HG02981 (cell line): ENCODE data around the gene AZIN2.
"Not testable (repeated sequence)": the region's sequence is repeated elsewhere in the genome, so short reads cannot be mapped to it uniquely, and the experiment has no call there.

Source experiments
- ATAC-seq: cut with Tn5 transposase; IDR thresholded peaks from one replicate; pipeline ENCODE4 v1.9.1; 2021; ENCODE audit warnings: mild to moderate bottlenecking, moderate library complexity; ENCODE audit not compliant: unreplicated experiment

AZIN2 gene

GRCh38 chr1:33126411-33127000 is 45.6 kb downstream of the AZIN2 start:
- no peak for ATAC-seq

DNA sequence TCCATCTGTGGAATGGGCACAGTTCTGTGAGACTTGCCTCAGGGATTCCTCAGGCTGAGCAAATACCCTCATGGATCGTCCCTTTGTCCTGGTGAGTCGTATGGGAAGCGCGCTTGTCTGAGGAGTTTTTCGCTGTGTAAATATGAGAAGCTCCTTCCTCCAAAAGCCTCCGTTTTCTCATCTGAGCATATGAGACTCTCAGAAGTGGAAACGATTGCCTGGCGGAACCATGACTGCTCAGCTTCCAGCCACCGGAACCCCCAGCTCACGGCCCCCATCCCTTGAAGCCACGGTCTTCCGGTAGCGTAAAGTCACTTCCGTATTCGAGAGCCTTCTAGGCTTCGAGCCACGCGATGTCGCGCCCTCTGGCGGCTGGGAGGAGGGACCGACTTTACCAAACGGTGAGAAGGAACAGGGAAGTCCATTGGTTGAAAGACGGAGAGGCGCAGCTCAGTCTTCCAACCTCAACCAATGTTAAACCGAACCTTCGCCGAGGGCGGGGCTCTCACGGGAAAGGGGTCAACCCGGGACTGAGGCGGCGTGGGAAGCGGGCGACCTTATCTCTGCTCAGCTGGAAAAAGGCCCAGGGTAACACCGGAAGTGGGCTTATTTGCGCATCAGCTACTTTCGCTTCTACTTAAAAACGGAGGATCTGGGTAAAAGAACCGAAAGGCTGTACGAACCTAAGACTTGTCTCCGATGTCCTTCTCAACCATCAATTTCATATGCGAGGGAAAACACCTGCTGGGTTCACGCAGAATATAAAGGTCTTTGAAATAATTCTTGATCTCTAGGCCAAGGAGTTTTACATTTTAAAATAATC is 46.3 kb downstream of the AZIN2 start:
- peak; percentile 92 for ATAC-seq

DNA sequence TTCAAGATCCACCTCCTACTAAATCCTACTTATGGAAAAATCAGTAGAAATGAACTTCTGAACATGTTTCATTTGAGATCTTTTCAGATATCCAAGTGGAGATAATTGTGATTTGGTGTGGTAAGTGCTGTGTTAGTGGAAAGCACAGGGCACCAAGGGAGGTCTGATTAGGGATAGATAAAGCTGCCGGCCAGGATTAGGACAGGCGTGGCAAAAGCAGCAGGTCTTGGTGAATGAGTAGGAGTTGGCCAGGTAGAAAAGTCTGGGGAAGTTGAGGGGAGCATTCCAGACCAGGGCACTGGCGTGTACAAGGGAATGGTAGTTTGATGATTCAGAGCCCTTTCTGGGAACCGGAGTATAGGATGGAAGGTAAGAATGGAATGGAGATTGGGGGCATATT is 47.8 kb downstream of the AZIN2 start:
- no peak for ATAC-seq

DNA sequence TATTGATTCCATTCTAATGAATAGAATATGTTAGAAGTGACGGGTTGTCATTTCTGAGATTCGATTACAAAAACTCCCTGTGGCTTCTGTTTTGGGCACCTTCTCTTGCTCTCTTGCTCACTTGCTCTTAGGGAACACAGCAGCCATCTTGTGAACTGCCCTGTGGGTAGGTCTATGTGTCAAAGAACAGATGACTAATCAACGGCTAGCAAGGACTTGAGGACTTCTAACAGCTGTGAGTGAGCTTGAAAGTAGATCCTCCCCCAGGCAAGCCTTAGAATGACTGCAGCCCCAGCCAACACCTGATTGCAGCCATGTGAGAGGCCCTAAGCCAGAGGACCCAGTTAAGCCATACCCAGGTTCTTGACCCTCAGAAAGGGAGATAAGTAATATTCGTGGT is 49.3 kb downstream of the AZIN2 start:
- no peak for ATAC-seq

- ATAC-seq = no peak
Observed at GRCh38 chr1:33131191-33131590, 50.2 kb downstream of the AZIN2 start.

- ATAC-seq = no peak
Observed at GRCh38 chr1:33132549-33132948, 51.6 kb downstream of the AZIN2 start.

- no peak for ATAC-seq
Observed at GRCh38 chr1:33133478-33134105, 52.6 kb downstream of the AZIN2 start.

DNA sequence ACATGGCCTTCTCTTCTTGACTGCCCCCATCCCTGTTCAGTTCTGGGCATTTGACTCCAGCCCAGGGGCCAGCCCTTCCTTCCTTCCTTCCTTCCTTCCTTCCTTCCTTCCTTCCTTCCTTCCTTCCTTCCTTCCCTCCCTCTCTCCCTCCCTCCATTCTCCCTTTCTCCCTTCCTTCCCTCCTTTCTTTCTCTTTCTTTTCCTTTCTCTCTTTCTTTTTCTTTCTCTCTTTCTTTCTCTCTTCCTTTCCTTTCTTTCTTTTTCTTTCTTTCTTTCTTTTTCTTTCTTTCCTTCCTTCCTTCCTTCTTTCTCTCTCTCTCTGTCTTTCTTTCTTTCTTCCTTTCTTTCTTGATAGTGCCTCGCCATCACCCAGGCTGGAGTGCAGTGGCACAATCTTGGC is 55.1 kb downstream of the AZIN2 start:
- ATAC-seq = not testable (repeated sequence)

DNA sequence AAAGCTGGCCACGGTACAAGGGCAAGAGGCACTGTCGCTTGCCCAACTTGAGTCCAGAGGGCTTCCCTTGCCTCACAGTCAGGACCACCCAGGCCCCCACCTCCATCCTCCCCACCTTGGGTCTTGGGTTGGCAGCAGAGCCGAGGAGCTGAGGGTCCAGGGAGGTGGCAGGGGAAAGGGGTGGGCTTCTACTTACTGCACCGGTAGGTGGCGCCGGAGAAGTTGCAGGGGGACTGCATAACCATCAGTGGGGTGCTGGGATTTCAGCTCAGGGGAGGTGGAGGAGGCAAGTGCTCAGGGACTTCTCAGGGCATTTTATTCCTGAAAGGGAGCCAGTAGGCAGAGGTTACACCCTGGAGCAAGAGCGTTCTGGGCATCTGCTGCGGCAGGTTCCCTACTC is 56.8 kb downstream of the AZIN2 start:
- ATAC-seq = no peak

GRCh38 chr1:33140153-33141149 is 59.5 kb downstream of the AZIN2 start:
- ATAC-seq = no peak

DNA sequence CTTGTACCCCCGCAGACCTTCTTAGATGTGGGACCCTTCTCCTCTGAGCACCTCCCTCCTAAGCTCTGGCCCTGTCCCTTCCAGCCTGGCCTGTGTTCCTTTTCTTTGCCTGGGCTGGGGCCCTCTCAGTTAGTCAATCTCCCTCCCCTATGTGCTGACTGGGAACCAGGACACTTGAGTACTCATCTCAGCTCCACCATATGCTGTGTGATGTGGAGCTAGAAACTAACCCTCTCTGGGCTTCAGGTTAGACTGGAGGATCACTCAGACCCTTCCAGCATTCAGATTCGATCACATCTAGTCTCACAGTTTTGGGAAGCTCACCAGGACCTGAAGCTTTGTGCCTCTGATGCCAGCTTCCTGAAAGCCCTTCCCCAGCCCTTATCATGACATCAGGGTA is 60.3 kb downstream of the AZIN2 start:
- ATAC-seq = no peak

GRCh38 chr1:33141781-33142180 is 60.8 kb downstream of the AZIN2 start:
- ATAC-seq = no peak

- ATAC-seq = no peak
Observed at GRCh38 chr1:33142483-33143064, 61.6 kb downstream of the AZIN2 start.

DNA sequence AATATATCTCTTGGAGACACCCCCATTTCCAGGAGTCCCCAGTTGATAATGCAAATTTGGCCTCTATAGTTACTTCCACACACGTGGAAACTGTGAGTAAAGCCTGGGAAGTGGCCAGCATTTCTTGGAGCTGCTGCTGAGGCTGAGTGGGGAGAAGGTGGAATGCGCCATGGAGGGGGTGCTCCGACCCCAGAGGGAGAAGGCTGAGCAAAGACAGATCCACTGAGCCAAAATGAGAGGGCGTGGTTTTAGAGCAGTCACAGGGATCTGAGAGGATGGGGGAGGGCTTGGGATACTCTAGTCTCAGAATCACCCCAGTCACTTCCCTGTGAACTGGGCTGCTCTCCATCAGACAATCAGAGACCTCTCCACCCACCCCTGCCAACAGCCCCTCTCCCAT is 62.2 kb downstream of the AZIN2 start:
- no peak for ATAC-seq

DNA sequence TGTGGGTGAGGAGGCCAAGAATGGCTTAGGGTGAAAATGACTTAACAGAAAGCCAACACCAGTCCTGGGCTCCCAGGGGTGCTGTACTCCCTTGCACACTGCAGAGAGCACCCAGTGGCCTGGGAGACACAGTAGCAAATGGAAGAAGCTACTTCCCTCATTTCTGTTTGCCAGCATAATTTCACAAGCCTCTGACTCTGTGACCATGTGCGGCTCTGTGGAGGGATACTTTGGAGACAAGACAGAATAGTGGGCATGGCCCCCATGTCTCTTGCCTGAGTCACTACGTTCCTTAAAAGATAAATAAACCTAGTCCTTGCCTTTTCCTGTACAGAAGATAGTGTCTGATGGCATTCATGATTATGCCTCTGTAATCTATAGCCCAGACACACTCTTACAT is 62.7 kb downstream of the AZIN2 start:
- ATAC-seq = no peak

DNA sequence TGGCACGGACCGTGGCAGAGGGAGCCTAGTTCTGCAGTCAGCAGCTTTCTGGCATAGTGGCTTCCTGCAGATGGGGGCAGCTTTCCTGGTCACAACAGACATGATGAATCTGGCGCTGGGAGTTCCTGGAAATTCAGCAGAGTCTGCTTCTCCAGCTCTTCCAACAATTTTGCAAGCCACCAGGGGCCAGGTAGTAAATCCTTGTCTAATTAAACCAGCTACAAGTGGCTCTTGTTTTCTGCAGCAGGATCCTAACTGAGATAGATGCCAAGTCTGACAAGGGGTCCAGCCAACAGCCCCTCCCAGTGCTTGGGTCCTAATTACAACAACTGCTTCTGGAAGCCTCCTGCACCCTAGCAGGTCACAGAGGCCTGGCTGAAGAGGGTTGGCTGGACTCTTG is 65.0 kb downstream of the AZIN2 start:
- ATAC-seq = no peak

DNA sequence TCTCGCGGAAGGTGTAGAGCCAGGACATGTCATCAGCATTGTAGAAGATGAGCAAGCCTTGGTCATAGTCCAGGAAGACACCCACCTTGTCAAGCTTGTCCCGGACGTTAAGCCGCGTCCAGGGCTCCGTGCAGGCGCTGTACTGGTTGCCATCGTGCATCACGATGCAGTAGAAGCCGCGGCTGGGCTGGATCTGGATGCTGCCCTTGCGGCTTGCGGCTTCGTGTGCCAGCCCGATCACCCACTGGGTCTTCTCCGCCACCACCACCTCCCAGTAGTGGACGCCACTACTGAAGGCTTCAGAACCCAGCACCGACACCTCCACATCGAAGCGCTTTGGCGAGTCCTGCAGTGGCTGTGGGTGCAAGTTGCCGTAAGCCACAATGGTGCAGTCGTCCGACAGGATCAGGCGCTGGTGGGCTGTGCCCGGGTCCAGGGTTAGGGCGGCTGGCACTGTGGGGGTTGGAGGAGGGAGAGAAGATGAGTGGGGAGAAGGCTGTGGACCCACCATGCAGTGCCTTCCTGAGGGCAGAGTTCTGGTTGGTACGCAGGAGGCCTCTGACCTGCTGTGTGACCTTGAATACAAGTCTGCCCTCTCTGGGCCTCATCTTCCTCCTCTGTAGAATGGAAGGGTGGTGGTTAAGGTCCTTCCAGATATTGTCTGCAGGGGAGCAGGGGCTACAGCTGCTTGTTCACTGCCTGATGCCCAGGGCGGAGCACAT is 66.5 kb downstream of the AZIN2 start:
- no peak for ATAC-seq

GRCh38 chr1:33147997-33148314 is 67.0 kb downstream of the AZIN2 start:
- no peak for ATAC-seq

GRCh38 chr1:33148615-33149014 is 67.7 kb downstream of the AZIN2 start:
- no peak for ATAC-seq
